GM10248 (cell line): ENCODE measurements around the gene OR10H5.
"Not testable (repeated sequence)": the region's sequence is repeated elsewhere in the genome, so short reads cannot be mapped to it uniquely, and the experiment has no call there.

ENCODE experiments used
- CTCF ChIA-PET: fragments of 300-600 bp; sonication (Branson Sonifier 250); formaldehyde crosslinking; extraction: SDS; loops from one replicate; lab custom pipeline; 2021; ENCODE audit warnings: antibody characterized with exemption; lab: Yijun Ruan, JAX
- POLR2A ChIA-PET: fragments of 350-650 bp; sonication (Branson Sonifier 250); formaldehyde crosslinking; extraction: SDS; loops from one replicate; lab custom pipeline; 2020; ENCODE audit warnings: antibody characterized with exemption; lab: Yijun Ruan, JAX
- DNase-seq: peaks from one replicate; pipeline ENCODE4 v3.0.0; 2012; ENCODE audit errors: extremely low spot score
- TF ChIP-seq, protein P1 (sequence below): IDR thresholded peaks from 2 replicates; pipeline ENCODE4 v1.5.1; 2012; ENCODE audit warnings: mild to moderate bottlenecking, low read depth; ENCODE audit errors: extremely low read depth, missing control alignments, control extremely low read depth

Gene OR10H5

DNA sequence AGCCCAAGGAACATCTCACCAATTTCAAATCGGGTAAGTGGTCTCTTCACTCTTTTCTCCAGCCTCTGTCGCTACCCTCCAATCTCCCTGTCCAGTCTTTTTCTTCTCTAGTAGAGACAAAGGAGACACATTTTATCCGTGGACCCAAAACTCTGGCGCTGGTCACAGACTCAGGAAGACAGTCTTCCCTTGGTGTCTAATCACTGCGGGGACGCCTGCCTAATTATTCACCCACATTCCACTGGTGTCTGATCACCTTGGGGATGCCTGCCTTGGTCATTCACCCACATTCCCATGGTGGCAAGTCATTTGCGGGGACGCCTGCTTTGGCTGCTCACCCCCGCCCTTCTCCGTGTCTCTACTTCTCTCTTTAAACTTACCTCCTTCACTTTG is 41.8 kb downstream of the OR10H5 start:
- DNase-seq = no peak
- ChIA-PET POLR2A (no interaction called here), CTCF (no interaction called here)
- TF ChIP-seq, protein P1, sequence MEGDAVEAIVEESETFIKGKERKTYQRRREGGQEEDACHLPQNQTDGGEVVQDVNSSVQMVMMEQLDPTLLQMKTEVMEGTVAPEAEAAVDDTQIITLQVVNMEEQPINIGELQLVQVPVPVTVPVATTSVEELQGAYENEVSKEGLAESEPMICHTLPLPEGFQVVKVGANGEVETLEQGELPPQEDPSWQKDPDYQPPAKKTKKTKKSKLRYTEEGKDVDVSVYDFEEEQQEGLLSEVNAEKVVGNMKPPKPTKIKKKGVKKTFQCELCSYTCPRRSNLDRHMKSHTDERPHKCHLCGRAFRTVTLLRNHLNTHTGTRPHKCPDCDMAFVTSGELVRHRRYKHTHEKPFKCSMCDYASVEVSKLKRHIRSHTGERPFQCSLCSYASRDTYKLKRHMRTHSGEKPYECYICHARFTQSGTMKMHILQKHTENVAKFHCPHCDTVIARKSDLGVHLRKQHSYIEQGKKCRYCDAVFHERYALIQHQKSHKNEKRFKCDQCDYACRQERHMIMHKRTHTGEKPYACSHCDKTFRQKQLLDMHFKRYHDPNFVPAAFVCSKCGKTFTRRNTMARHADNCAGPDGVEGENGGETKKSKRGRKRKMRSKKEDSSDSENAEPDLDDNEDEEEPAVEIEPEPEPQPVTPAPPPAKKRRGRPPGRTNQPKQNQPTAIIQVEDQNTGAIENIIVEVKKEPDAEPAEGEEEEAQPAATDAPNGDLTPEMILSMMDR = no peak

DNA sequence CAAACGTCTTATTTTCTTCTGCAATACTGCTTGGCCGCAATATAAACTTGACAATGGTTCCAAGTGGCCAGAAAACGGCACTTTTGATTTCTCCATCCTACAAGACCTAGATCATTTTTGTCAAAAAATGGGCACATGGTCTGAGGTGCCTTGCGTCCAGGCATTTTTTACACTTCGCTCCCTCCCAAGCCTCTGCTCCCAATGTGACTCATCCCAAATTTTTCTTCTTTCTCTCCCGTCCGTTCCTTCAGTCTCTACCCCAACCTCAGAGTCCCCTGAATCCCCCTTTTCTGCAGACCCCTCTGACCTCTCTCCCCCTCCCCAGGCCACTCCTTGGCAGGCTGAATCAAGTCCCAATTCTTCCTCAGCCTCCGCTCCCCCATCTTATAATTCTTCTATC is 42.3 kb downstream of the OR10H5 start:
- DNase-seq = no peak
- POLR2A ChIA-PET = no interaction called here
- CTCF ChIA-PET = no interaction called here
- TF ChIP-seq, protein P1 = no peak

GRCh38 chr19:15831626-15832025 is 44.2 kb downstream of the OR10H5 start:
- POLR2A ChIA-PET = no interaction called here
- CTCF ChIA-PET = no interaction called here
- TF ChIP-seq, protein P1 = no peak
- DNase-seq = no peak

DNA sequence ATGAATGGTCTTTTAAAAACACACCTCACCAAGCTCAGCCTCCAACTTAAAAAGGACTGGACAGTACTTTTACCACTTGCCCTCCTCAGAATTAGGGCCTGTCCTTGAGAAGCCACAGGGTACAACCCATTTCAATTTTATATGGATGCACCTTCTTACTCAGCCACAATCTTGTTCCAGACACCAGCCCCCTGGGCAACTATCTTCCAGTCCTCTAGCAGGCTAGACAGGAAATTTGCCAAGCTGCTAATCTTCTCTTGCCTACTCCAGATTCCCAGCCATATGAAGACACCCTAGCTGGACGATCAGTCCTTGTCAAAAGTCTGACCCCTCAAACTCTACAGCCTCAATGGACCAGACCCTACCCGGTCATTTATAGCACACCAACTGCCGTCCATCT is 46.8 kb downstream of the OR10H5 start:
- DNase-seq, CTCF ChIA-PET, POLR2A ChIA-PET: not testable (repeated sequence)

- DNase-seq, POLR2A ChIA-PET: not testable (repeated sequence)
- CTCF ChIA-PET = interaction anchor here (0.8 kb wide), 1 partner anchor 16 kb away, joined by 4 read pairs; no protein-coding TSS in a partner anchor
Observed at GRCh38 chr19:15835565-15836329, 48.3 kb downstream of the OR10H5 start.

DNA sequence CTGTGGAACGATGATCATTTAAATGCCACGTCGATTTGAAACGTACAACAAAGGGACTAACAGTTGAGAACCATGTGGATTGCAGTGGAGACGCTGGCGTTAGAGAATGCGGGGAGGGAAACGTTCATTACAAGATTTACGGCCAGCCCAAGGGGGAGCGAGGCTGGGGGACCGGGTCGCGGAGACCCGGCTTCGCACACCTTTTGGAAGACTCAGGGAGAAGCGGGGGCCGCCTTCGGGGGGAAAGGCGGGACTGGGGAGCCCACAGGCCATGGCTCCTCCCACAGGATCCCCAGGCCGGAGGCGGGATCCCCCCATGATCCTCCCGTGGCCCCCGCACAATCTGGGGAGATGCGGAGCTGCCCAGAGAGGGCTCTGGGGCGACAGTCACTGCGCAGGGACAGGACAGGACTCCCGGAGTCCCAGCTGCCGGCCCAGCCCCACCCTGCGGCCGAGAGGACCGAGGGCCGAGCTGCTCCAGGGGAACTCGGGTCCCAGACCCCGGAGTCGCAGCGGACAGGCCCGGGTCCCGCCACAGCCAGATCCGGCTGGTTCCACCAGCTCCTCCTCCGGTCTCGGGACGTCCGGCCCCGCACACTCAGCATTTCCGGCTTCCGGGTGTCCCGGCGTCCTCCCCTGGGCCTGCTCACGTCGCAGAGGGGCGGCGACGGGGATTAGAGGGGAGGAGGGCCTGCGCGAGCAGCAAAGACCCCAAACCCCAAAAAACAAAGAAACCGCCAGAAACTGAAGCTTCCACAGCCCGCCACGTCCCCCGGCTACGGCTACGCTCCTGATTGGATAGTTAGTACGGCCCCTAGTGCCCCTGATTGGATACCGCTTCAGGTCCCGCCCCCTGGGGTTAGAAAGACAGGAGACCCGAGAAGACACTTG is 49.1 kb downstream of the OR10H5 start:
- CTCF ChIA-PET = no interaction called here
- peak; percentile 94 for DNase-seq
- TF ChIP-seq, protein P1 = no peak
- POLR2A ChIA-PET = no interaction called here

- TF ChIP-seq, protein P1 = no peak
- DNase-seq = no peak
- CTCF ChIA-PET = no interaction called here
- POLR2A ChIA-PET = no interaction called here
Observed at GRCh38 chr19:15837221-15837731, 49.8 kb downstream of the OR10H5 start.
